ENCODE results near the gene GINS1. TPM values are rescaled to one million over a fixed set of nuclear protein-coding genes. Genes with fewer than 3 reads are reported as not detected.

Gene GINS1
- total and polyA plus RNA-seq, 2 experiments from 2014 or later, result 32.0 to 65.4 TPM

DNA sequence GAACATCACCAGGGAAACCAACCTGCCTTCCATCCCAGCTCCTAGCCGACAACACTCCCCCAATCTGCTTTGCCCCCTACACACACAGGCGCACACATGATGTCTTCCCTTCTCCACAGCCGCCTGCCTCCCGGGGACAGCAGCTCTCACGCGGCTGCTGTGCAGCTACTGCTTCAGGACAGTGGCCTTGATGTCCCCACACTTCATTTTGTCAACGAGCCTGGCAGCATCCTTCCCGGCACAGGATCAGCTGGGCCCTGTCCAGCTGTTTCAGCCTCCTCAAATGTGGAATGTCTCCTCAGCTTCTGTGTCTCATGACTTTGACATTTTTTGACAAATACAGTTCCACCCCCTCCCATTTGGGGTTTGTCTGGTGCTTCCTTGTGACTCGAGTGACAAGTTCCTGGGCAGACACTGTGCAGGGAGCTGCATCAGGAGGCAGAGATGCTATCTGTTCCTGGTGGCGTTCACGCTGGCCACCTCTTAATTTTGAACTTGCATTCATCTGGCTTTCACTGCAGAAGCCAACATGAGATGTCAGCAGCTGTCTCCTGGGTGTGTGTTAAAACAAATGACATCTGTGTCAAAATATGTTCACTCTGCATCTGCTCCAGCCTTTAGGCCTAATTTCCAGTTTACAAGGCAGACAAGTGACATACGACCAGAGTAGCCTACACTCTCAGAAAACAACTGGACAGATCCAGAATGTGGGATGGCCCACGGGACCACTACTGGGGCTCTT is 57.2 kb downstream of the GINS1 start (continued):
- TF ChIP-seq POLR2AphosphoS5 (IDR thresholded peaks at IDR 0.05; ENCODE audit: low read depth) (no peak), NANOG (IDR thresholded peaks at IDR 0.05; ENCODE audit: borderline replicate concordance) (no peak), ZNF462 (CRISPR knock-in tag; IDR thresholded peaks at IDR 0.05) (no peak), EZH2 (IDR thresholded peaks at IDR 0.05; ENCODE audit: low read depth, unreplicated experiment) (no peak)

DNA sequence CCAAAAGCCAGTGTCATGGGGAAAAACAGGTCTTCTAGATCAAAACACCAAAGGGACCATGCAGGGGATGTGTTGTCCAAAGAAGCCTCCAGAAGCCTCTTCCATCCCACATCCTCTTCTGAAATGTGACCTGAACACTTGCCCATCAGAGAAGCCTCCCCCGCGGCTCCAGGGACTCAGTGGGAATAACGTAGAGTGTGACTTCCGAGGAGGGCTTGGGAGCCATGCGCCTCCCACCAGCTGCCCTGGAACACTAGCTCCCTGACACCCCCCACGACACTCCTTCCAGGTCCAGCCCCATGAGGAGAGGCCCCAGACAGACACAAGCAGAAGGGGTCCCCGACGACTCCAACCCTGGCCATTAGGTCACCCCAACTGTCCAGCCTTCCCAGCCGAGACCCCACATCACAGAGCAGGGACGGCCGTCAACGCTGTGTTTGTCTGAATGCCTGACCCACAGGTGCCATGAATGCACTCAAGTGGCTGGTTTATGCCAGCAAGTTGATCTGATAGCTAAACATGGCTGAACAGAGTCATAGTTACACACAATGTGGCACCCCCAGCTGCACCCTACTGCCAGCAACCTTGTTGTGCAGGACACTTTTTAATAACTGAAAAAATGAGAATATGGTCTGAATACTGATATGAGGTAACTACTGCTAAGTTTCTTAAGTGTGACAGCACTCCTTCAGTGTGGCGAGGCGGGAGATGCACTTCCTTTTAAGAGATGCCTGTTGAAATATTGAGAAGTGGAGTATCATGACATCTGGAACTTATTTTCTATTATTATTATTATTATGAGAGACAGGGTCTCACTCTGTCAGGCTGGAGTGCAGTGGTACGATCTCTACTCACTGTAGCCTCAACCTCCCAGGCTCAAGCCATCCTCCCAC is 58.0 kb downstream of the GINS1 start:
- Mint-ChIP-seq H3K9me3 (no peaks in the 10 kb centered on the region; the same call in 2 of the 3 replicates), H3K27ac (no peak overlapping the region), H3K4me3 (no peak overlapping the region), H3K27me3 (ENCODE audit: insufficient read depth, low read depth, poor library complexity) (peaks cover 17% of the 10 kb centered on the region), H3K36me3 (ENCODE audit: low read depth) (peaks cover 63% of the 10 kb centered on the region), H3K4me1 (peaks cover 3% of the 10 kb centered on the region; the same call in 2 of the 3 replicates)
- no peaks in the 10 kb centered on the region for H3K27me3 ChIP-seq (ENCODE audit: insufficient read depth)
- no peaks in the 10 kb centered on the region for H3F3A ChIP-seq (replicated peaks; ENCODE audit: low read depth)
- H3K27ac ChIP-seq (ENCODE audit: low read depth), result no peak overlapping the region
- peaks cover 5% of the 10 kb centered on the region; the same call in 1 of the 2 replicates for H3K36me3 ChIP-seq (ENCODE audit: insufficient read depth)
- H4K20me1 ChIP-seq (replicated peaks; ENCODE audit: insufficient read depth), result peaks cover 3% of the 10 kb centered on the region; the same call in 1 of the 2 replicates
- H3K4me1 ChIP-seq (ENCODE audit: insufficient read depth), result no peaks in the 10 kb centered on the region
- no peak for DNase-seq (ENCODE audit: low spot score)
- no peak overlapping the region for H3K4me2 ChIP-seq
- TF ChIP-seq REST (IDR thresholded peaks at IDR 0.05; ENCODE audit: unreplicated experiment) (no peak), CTCF (conservative IDR thresholded peaks at IDR 0.05; ENCODE audit: low read depth in 2 of 2) (no peak), EZH2 (IDR thresholded peaks at IDR 0.05; ENCODE audit: low read depth, unreplicated experiment) (no peak), EZH2phosphoT487 (IDR thresholded peaks at IDR 0.05; ENCODE audit: unreplicated experiment) (no peak)
- no peaks in the 10 kb centered on the region for H3K9me2 ChIP-seq (ENCODE audit: insufficient read depth)
- H3K4me3 ChIP-seq, result no peak overlapping the region
- H3K79me2 ChIP-seq (replicated peaks; ENCODE audit: insufficient read depth), result no peaks in the 10 kb centered on the region
- no peak for ATAC-seq
- H2AFZ ChIP-seq, result no peak overlapping the region
